ENCODE results near the gene KLK12.
A peak's percentile ranks its signal among the peaks of the same experiment; 100 is the strongest.
"Not testable (repeated sequence)": the region's sequence is repeated elsewhere in the genome, so short reads cannot be mapped to it uniquely, and the experiment has no call there.

The KLK12 gene

GRCh38 chr19:51012661-51013190, 22.1 kb downstream of the KLK12 start:
- DNase-seq, result no peak

GRCh38 chr19:51010066-51010795, 24.6 kb downstream of the KLK12 start:
- no peak for DNase-seq

- no peak for DNase-seq
Measured at GRCh38 chr19:51009061-51009891, 25.5 kb downstream of the KLK12 start.

GRCh38 chr19:51007488-51007887, 27.3 kb downstream of the KLK12 start:
- no peak for DNase-seq

GRCh38 chr19:51006406-51006805, 28.4 kb downstream of the KLK12 start:
- DNase-seq, result no peak

- DNase-seq, result no peak
Measured at GRCh38 chr19:51005248-51005647, 29.6 kb downstream of the KLK12 start.

- DNase-seq, result no peak
Measured at GRCh38 chr19:51003316-51003715, 31.5 kb downstream of the KLK12 start.

GRCh38 chr19:51002542-51003311, 32.1 kb downstream of the KLK12 start:
- DNase-seq, result peak; percentile 68

GRCh38 chr19:51002089-51002532, 32.7 kb downstream of the KLK12 start:
- no peak for DNase-seq

GRCh38 chr19:51001515-51001914, 33.3 kb downstream of the KLK12 start, which contains the start of gene KLK8:
Gene KLK8, minus strand, starts transcription at chr19:51001604. Its CDS starts 437 bp downstream, at chr19:51001167.
- DNase-seq, result no peak

GRCh38 chr19:51000981-51001380, 33.8 kb downstream of the KLK12 start:
- DNase-seq, result no peak

- DNase-seq, result no peak
Measured at GRCh38 chr19:51000426-51000825, 34.4 kb downstream of the KLK12 start.

- no peak for DNase-seq
Measured at GRCh38 chr19:50998686-50999085, 36.1 kb downstream of the KLK12 start.

GRCh38 chr19:50998061-50998460, 36.7 kb downstream of the KLK12 start:
- no peak for DNase-seq

GRCh38 chr19:50994129-50994528, 40.7 kb downstream of the KLK12 start:
- DNase-seq, result peak; percentile 8

- DNase-seq, result no peak
Measured at GRCh38 chr19:50992666-50993035, 42.2 kb downstream of the KLK12 start.

GRCh38 chr19:50984416-50984815, 50.4 kb downstream of the KLK12 start:
- not testable (repeated sequence) for DNase-seq

- peak; percentile 36 for DNase-seq
Measured at GRCh38 chr19:50983625-50984292, 51.0 kb downstream of the KLK12 start, which contains the start of gene KLK7. Gene KLK7, minus strand, starts transcription at chr19:50983917. Its CDS starts 1,518 bp downstream, at chr19:50982399.

- DNase-seq, result no peak
Measured at GRCh38 chr19:50982186-50982585, 52.6 kb downstream of the KLK12 start.

- no peak for DNase-seq
Measured at GRCh38 chr19:50981587-50982146, 53.1 kb downstream of the KLK12 start.

- DNase-seq, result no peak
Measured at GRCh38 chr19:50980208-50980607, 54.6 kb downstream of the KLK12 start.

- DNase-seq, result no peak
Measured at GRCh38 chr19:50979758-50980157, 55.0 kb downstream of the KLK12 start.

Measured in hematopoietic multipotent progenitor cell treated with erythropoietin and hydrocortisone succinate and interleukin-3 and kit ligand, for 6 days (in vitro differentiated cells).